HEK293 (cell line): ENCODE data around the gene DLG2.

Source experiments
- CTCF ChIA-PET: fragments of 350-600 bp; formaldehyde crosslinking; extraction: SDS; loops from one replicate; lab custom pipeline; 2021; ENCODE audit warnings: antibody characterized with exemption; lab: Yijun Ruan, JAX
- POLR2A ChIA-PET: fragments of 300-600 bp; formaldehyde crosslinking; extraction: SDS; loops from one replicate; lab custom pipeline; 2020; ENCODE audit warnings: antibody characterized with exemption, inconsistent platforms; lab: Yijun Ruan, JAX
- H3K27ac ChIP-seq: fragments of 200-500 bp; sonication (Bioruptor generic); 2 replicates; pipeline ENCODE4 v1.5.1; 2014; ENCODE audit warnings: low read depth, low read length, control low read depth, inconsistent platforms; ENCODE audit errors: extremely low read depth
- H3K36me3 ChIP-seq, 2 experiments: fragments of 200-500 bp in 1 of 2; sonication (Bioruptor generic) in 1 of 2; 1 replicate in 1 of 2; 2 replicates in 1 of 2; pipeline ENCODE4 v1.5.1; 2014 to 2017; ENCODE audit warnings: inconsistent platforms in 2 of 2, low read length in 2 of 2; ENCODE audit not compliant: control insufficient read depth in 2 of 2, insufficient read depth in 1 of 2
- H3K4me1 ChIP-seq: fragments of 200-500 bp; sonication (Bioruptor generic); 2 replicates; pipeline ENCODE4 v1.5.1; 2014; ENCODE audit warnings: mild to moderate bottlenecking, low read length, inconsistent platforms; ENCODE audit not compliant: control insufficient read depth, insufficient read depth
- H3K4me3 ChIP-seq: 2 replicates; pipeline ENCODE4 v1.5.1; 2011; ENCODE audit warnings: low read depth, mild to moderate bottlenecking, control low read depth, low read length, moderate library complexity
- H3K9me3 ChIP-seq: fragments of 200-500 bp; sonication (Bioruptor generic); 2 replicates; pipeline ENCODE4 v1.5.1; 2014; ENCODE audit warnings: low read depth, low read length, inconsistent platforms; ENCODE audit not compliant: control insufficient read depth, insufficient read depth
- FEZF1 ChIP-seq: fragments of 450-650 bp; formaldehyde crosslinking; IDR thresholded peaks from 2 replicates; pipeline ENCODE4 v1.5.1; 2016; ENCODE audit warnings: missing biosample characterization, missing genetic modification characterization
- ZBTB1 ChIP-seq: fragments of 450-650 bp; formaldehyde crosslinking; IDR thresholded peaks from 2 replicates; pipeline ENCODE4 v1.5.1; 2016; ENCODE audit warnings: missing biosample characterization, missing genetic modification characterization
- ZBTB49 ChIP-seq: fragments of 450-650 bp; formaldehyde crosslinking; IDR thresholded peaks from 2 replicates; pipeline ENCODE4 v1.5.1; 2016; ENCODE audit warnings: missing biosample characterization, missing genetic modification characterization, low read depth
- ZNF112 ChIP-seq: fragments of 450-650 bp; formaldehyde crosslinking; IDR thresholded peaks from 2 replicates; pipeline ENCODE4 v1.5.0; 2017; ENCODE audit warnings: missing biosample characterization, missing genetic modification characterization
- ZNF214 ChIP-seq: fragments of 450-650 bp; formaldehyde crosslinking; IDR thresholded peaks from 2 replicates; pipeline ENCODE4 v1.5.1; 2017; ENCODE audit warnings: missing biosample characterization, mild to moderate bottlenecking, missing genetic modification characterization, borderline replicate concordance
- ZNF221 ChIP-seq: fragments of 450-650 bp; formaldehyde crosslinking; IDR thresholded peaks from 2 replicates; pipeline ENCODE4 v1.5.1; 2017; ENCODE audit warnings: missing biosample characterization, missing genetic modification characterization, borderline replicate concordance
- ZNF266 ChIP-seq: fragments of 450-650 bp; formaldehyde crosslinking; IDR thresholded peaks from 2 replicates; pipeline ENCODE4 v1.5.1; 2016; ENCODE audit warnings: missing biosample characterization, missing genetic modification characterization, low read depth
- ZNF324 ChIP-seq: fragments of 450-650 bp; formaldehyde crosslinking; IDR thresholded peaks from 2 replicates; pipeline ENCODE4 v1.5.1; 2016; ENCODE audit warnings: missing biosample characterization, missing genetic modification characterization
- ZNF48 ChIP-seq: fragments of 450-650 bp; formaldehyde crosslinking; IDR thresholded peaks from 2 replicates; pipeline ENCODE4 v1.5.1; 2016; ENCODE audit warnings: missing biosample characterization, missing genetic modification characterization
- ZNF558 ChIP-seq: fragments of 450-650 bp; formaldehyde crosslinking; IDR thresholded peaks from 2 replicates; pipeline ENCODE4 v1.5.1; 2016; ENCODE audit warnings: missing biosample characterization, missing genetic modification characterization
- ZNF645 ChIP-seq: fragments of 450-650 bp; formaldehyde crosslinking; IDR thresholded peaks from 2 replicates; pipeline ENCODE4; 2016; ENCODE audit warnings: missing biosample characterization, missing genetic modification characterization
- ZNF660 ChIP-seq: fragments of 450-650 bp; IDR thresholded peaks from 2 replicates; pipeline ENCODE4 v1.5.1; 2018; ENCODE audit warnings: missing biosample characterization, mild to moderate bottlenecking, missing genetic modification characterization
- ZNF792 ChIP-seq: fragments of 450-650 bp; formaldehyde crosslinking; IDR thresholded peaks from 2 replicates; pipeline ENCODE4 v1.5.1; 2016; ENCODE audit warnings: missing biosample characterization, missing genetic modification characterization
- TF ChIP-seq, protein P1 (sequence below): fragments of 450-650 bp; formaldehyde crosslinking; IDR thresholded peaks from 2 replicates; pipeline ENCODE4 v1.5.1; 2016; ENCODE audit warnings: missing biosample characterization, missing genetic modification characterization
- TF ChIP-seq, protein P2 (sequence below): fragments of 450-650 bp; IDR thresholded peaks from 2 replicates; pipeline ENCODE4 v1.5.1; 2018; ENCODE audit warnings: missing biosample characterization, mild to moderate bottlenecking, missing genetic modification characterization
- TF ChIP-seq, protein P3 (sequence below): fragments of 450-650 bp; formaldehyde crosslinking; IDR thresholded peaks from 2 replicates; pipeline ENCODE4 v1.5.1; 2016; ENCODE audit warnings: missing biosample characterization, missing genetic modification characterization
- TF ChIP-seq, protein P4 (sequence below): fragments of 450-650 bp; formaldehyde crosslinking; IDR thresholded peaks from 2 replicates; pipeline ENCODE4 v1.5.1; 2016; ENCODE audit warnings: missing biosample characterization, missing genetic modification characterization, borderline replicate concordance

Gene DLG2

GRCh38 chr11:85539029-85539689 lies 88.0 kb downstream of the DLG2 start:
- TF ChIP-seq ZBTB49 (tag by site-specific recombination) = no peak
- TF ChIP-seq ZNF660 (tag by site-specific recombination) = no peak
- TF ChIP-seq ZNF558 (tag by site-specific recombination) = no peak
- TF ChIP-seq, protein P1, sequence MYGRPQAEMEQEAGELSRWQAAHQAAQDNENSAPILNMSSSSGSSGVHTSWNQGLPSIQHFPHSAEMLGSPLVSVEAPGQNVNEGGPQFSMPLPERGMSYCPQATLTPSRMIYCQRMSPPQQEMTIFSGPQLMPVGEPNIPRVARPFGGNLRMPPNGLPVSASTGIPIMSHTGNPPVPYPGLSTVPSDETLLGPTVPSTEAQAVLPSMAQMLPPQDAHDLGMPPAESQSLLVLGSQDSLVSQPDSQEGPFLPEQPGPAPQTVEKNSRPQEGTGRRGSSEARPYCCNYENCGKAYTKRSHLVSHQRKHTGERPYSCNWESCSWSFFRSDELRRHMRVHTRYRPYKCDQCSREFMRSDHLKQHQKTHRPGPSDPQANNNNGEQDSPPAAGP (tag by site-specific recombination) = no peak
- no peak for TF ChIP-seq ZBTB1 (tag by site-specific recombination)
- TF ChIP-seq, protein P2, sequence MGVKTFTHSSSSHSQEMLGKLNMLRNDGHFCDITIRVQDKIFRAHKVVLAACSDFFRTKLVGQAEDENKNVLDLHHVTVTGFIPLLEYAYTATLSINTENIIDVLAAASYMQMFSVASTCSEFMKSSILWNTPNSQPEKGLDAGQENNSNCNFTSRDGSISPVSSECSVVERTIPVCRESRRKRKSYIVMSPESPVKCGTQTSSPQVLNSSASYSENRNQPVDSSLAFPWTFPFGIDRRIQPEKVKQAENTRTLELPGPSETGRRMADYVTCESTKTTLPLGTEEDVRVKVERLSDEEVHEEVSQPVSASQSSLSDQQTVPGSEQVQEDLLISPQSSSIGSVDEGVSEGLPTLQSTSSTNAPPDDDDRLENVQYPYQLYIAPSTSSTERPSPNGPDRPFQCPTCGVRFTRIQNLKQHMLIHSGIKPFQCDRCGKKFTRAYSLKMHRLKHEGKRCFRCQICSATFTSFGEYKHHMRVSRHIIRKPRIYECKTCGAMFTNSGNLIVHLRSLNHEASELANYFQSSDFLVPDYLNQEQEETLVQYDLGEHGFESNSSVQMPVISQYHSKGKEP (tag by site-specific recombination) = no peak
- TF ChIP-seq ZNF266 = no peak
- TF ChIP-seq ZNF112 (tag by site-specific recombination) = no peak
- TF ChIP-seq, protein P3, sequence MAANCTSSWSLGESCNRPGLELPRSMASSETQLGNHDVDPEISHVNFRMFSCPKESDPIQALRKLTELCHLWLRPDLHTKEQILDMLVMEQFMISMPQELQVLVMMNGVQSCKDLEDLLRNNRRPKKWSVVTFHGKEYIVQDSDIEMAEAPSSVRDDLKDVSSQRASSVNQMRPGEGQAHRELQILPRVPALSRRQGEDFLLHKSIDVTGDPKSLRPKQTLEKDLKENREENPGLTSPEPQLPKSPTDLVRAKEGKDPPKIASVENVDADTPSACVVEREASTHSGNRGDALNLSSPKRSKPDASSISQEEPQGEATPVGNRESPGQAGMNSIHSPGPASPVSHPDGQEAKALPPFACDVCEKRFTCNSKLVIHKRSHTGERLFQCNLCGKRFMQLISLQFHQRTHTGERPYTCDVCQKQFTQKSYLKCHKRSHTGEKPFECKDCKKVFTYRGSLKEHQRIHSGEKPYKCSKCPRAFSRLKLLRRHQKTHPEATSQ = no peak
- no peak for TF ChIP-seq ZNF792 (tag by site-specific recombination)
- no peak for TF ChIP-seq ZNF214 (tag by site-specific recombination)
- TF ChIP-seq, protein P4, sequence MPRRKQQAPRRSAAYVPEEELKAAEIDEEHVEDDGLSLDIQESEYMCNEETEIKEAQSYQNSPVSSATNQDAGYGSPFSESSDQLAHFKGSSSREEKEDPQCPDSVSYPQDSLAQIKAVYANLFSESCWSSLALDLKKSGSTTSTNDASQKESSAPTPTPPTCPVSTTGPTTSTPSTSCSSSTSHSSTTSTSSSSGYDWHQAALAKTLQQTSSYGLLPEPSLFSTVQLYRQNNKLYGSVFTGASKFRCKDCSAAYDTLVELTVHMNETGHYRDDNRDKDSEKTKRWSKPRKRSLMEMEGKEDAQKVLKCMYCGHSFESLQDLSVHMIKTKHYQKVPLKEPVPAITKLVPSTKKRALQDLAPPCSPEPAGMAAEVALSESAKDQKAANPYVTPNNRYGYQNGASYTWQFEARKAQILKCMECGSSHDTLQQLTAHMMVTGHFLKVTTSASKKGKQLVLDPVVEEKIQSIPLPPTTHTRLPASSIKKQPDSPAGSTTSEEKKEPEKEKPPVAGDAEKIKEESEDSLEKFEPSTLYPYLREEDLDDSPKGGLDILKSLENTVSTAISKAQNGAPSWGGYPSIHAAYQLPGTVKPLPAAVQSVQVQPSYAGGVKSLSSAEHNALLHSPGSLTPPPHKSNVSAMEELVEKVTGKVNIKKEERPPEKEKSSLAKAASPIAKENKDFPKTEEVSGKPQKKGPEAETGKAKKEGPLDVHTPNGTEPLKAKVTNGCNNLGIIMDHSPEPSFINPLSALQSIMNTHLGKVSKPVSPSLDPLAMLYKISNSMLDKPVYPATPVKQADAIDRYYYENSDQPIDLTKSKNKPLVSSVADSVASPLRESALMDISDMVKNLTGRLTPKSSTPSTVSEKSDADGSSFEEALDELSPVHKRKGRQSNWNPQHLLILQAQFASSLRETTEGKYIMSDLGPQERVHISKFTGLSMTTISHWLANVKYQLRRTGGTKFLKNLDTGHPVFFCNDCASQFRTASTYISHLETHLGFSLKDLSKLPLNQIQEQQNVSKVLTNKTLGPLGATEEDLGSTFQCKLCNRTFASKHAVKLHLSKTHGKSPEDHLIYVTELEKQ (tag by site-specific recombination) = no peak
- no peak for TF ChIP-seq FEZF1
- no peak for TF ChIP-seq ZNF645 (tag by site-specific recombination)
- no peak for TF ChIP-seq ZNF221 (tag by site-specific recombination)
- TF ChIP-seq ZNF324 (tag by site-specific recombination) = no peak
- TF ChIP-seq ZNF48 (tag by site-specific recombination) = no peak
- POLR2A ChIA-PET = no interaction called here
- no peak overlapping the region for H3K4me3 ChIP-seq
- no peaks in the 10 kb centered on the region for H3K4me1 ChIP-seq
- H3K36me3 ChIP-seq = no peaks in the 10 kb centered on the region
- no peak overlapping the region for H3K27ac ChIP-seq
- H3K9me3 ChIP-seq = no peaks in the 10 kb centered on the region
- CTCF ChIA-PET = no interaction called here
